B cell (primary cell): ENCODE data around the gene CALN1. TPM values are rescaled to one million over a fixed set of nuclear protein-coding genes. Genes with fewer than 3 reads are reported as not detected.

Source experiments
- ATAC-seq: fragments of 200-7000 bp; cut with Tn5 transposase; one replicate; pipeline ENCODE4 v1.10.0; 2021; ENCODE audit warnings: low read depth, mild to moderate bottlenecking, moderate number of reproducible peaks, moderate library complexity
- CTCF ChIA-PET: fragments of 350-600 bp; sonication (Branson Sonifier 250); formaldehyde crosslinking; loops from one replicate; lab custom pipeline; 2021; ENCODE audit warnings: antibody characterized with exemption, inconsistent platforms; lab: Charles Lee
- POLR2A ChIA-PET: fragments of 350-600 bp; sonication (Branson Sonifier 250); formaldehyde crosslinking; loops from one replicate; lab custom pipeline; 2021; ENCODE audit warnings: antibody characterized with exemption; lab: Charles Lee
- DNase-seq: peaks from one replicate; pipeline ENCODE4 v3.0.0; 2013
- H2AFZ ChIP-seq: 2 replicates; pipeline ENCODE4 v1.6.1; 2012; ENCODE audit warnings: mild to moderate bottlenecking, low read depth, low read length; ENCODE audit not compliant: insufficient read depth, poor library complexity, severe bottlenecking
- H3K27ac ChIP-seq, 2 donors: 1 replicate in 1 of 2; 2 replicates in 1 of 2; pipeline ENCODE4 v1.5.1; 2012 to 2013; ENCODE audit warnings: low read length in 2 of 2, mild to moderate bottlenecking in 2 of 2, moderate library complexity in 1 of 2
- H3K27me3 ChIP-seq, 4 experiments: fragments of 200-600 bp in 1 of 4; sonication (generic) in 1 of 4; replicated peaks in 1 of 4; 1 replicate in 2 of 4; 2 replicates in 2 of 4; pipeline versions ENCODE4 v1.6.1 to v1.7.0; 2013 to 2016; ENCODE audit warnings: low read length in 3 of 4, mild to moderate bottlenecking in 2 of 4, mixed read lengths in 1 of 4, moderate library complexity in 1 of 4; ENCODE audit not compliant: insufficient read depth in 4 of 4, control insufficient read depth in 3 of 4; ENCODE audit errors: control extremely low read depth in 1 of 4
- H3K36me3 ChIP-seq, 2 experiments: replicated peaks in 1 of 2; 1 replicate in 1 of 2; 2 replicates in 1 of 2; pipeline versions ENCODE4 v1.6.1 to v1.7.1; 2013; ENCODE audit warnings: low read length in 1 of 2; ENCODE audit not compliant: insufficient read depth in 2 of 2, control insufficient read depth in 1 of 2; ENCODE audit errors: control extremely low read depth in 1 of 2, extremely low read depth in 1 of 2
- H3K4me1 ChIP-seq, 2 donors: fragments of 200-600 bp in 1 of 2; sonication (generic) in 1 of 2; 1 replicate in 1 of 2; 2 replicates in 1 of 2; pipeline versions ENCODE4 v1.5.1 to v1.6.1; 2013 to 2017; ENCODE audit warnings: low read length in 2 of 2; ENCODE audit not compliant: control insufficient read depth in 2 of 2, insufficient read depth in 2 of 2
- H3K4me2 ChIP-seq: replicated peaks from 2 replicates; pipeline ENCODE3; 2012; ENCODE audit warnings: mild to moderate bottlenecking, low read depth, low read length; ENCODE audit not compliant: poor library complexity, severe bottlenecking
- H3K4me3 ChIP-seq, 5 experiments: fragments of 200-600 bp in 1 of 5; sonication (generic) in 1 of 5; 1 replicate in 3 of 5; 2 replicates in 2 of 5; pipeline versions ENCODE4 v1.5.1 to v1.7.0; 2011 to 2016; ENCODE audit warnings: low read length in 4 of 5, mild to moderate bottlenecking in 4 of 5, low read depth in 2 of 5, control low read depth in 1 of 5, moderate library complexity in 1 of 5; ENCODE audit not compliant: insufficient read depth in 1 of 5; ENCODE audit errors: control extremely low read depth in 1 of 5, extremely low read depth in 1 of 5
- H3K79me2 ChIP-seq: fragments of 200-600 bp; sonication (generic); one replicate; pipeline ENCODE4 v1.6.0; 2016; ENCODE audit warnings: low read length; ENCODE audit not compliant: control insufficient read depth, insufficient read depth
- H3K9ac ChIP-seq: fragments of 200-600 bp; sonication (generic); 2 replicates; pipeline ENCODE4 v1.6.1; 2017; ENCODE audit warnings: mild to moderate bottlenecking, low read length, moderate library complexity
- H3K9me3 ChIP-seq, 3 donors: one replicate each; pipeline versions ENCODE4 v1.6.1 to v1.7.1; 2013; ENCODE audit warnings: low read length in 2 of 3; ENCODE audit not compliant: control insufficient read depth in 2 of 3, insufficient read depth in 1 of 3; ENCODE audit errors: control extremely low read depth in 1 of 3
- H4K20me1 ChIP-seq: 2 replicates; pipeline ENCODE4 v1.6.0; 2012; ENCODE audit warnings: mild to moderate bottlenecking, low read length; ENCODE audit not compliant: insufficient read depth, control insufficient read depth, poor library complexity, severe bottlenecking
- H3K27ac Mint-ChIP-seq: one replicate; pipeline ENCODE4 v1.8.0; 2021; ENCODE audit warnings: mixed read lengths
- H3K27me3 Mint-ChIP-seq: one replicate; pipeline ENCODE4 v1.8.0; 2021; ENCODE audit warnings: mixed read lengths
- H3K4me1 Mint-ChIP-seq: one replicate; pipeline ENCODE4 v1.8.0; 2021; ENCODE audit warnings: mixed read lengths
- H3K4me3 Mint-ChIP-seq: one replicate; pipeline ENCODE4 v1.8.0; 2021; ENCODE audit warnings: mixed read lengths
- H3K9me3 Mint-ChIP-seq: one replicate; pipeline ENCODE4 v1.8.0; 2022; ENCODE audit warnings: mixed read lengths; ENCODE audit not compliant: insufficient read depth
- CTCF ChIP-seq: fragments of 200-600 bp; IDR thresholded peaks from one replicate; pipeline ENCODE4 v1.8.0; 2022; ENCODE audit warnings: antibody characterized with exemption, mild to moderate bottlenecking
- EZH2 ChIP-seq: IDR thresholded peaks from 2 replicates; pipeline ENCODE4 v1.6.1; 2012; ENCODE audit warnings: borderline replicate concordance, low read depth, mild to moderate bottlenecking, moderate library complexity, low read length; ENCODE audit not compliant: insufficient read depth, poor library complexity, severe bottlenecking
- WGBS: methylation state at CpG from one replicate; pipeline ENCODE4 v1.1.5; 2013; ENCODE audit warnings: missing lambda C conversion rate; ENCODE audit not compliant: insufficient coverage; 5-methylcytosine and 5-hydroxymethylcytosine counted together
- intact Hi-C: fragments of 100-400 bp; cut with micrococcal nuclease; formaldehyde crosslinking; loops from one replicate; pipeline ENCODE4 v1.10.0; 2022
- polyA plus RNA-seq: library from polyadenylated mRNA; depleted of rRNA; stranded (reverse); fragments of >200 nt; gene quantifications from 2 replicates; pipeline ENCODE4 v1.2.3, GENCODE V29; 2012
- total RNA-seq, 2 donors: library from RNA; stranded (reverse); fragments of 120-200 nt in 1 of 2; gene quantifications; 1 replicate in 1 of 2; 2 replicates in 1 of 2; pipeline versions ENCODE4 v1.2.3 to v1.2.4, GENCODE V29; 2013 to 2022

CALN1 gene
- total and polyA plus RNA-seq, 2 donors (not counting 1 experiment from before 2014, with no cell fraction given), result not detected

- no peak overlapping the region for H3K27ac Mint-ChIP-seq
- ATAC-seq, result no peak
Observed at GRCh38 chr7:72244826-72245398, 167.2 kb downstream of the CALN1 start.

GRCh38 chr7:72243329-72243728 lies 168.8 kb downstream of the CALN1 start:
- intact Hi-C loops, result no loop called here
- H3K4me3 Mint-ChIP-seq, result no peak overlapping the region
- 94% methylated on average over 6 of the region's 6 CpGs for WGBS

More at GRCh38 chr7:72244826-72245398, 167.2 kb downstream of the CALN1 start:
- TF ChIP-seq CTCF, result no peak
- no peak for TF ChIP-seq EZH2
- Histone ChIP-seq H3K36me3 (no peaks in the 10 kb centered on the region), H3K4me2 (no peak overlapping the region), H3K79me2 (no peaks in the 10 kb centered on the region), H3K27ac (no peak overlapping the region), H3K9me3 (peaks cover 0 to 18% (median 0%) of the 10 kb centered on the region in 3 donors), H3K27me3 (no peaks in the 10 kb centered on the region), H2AFZ (no peak overlapping the region), H4K20me1 (no peaks in the 10 kb centered on the region), H3K9ac (no peak overlapping the region), H3K4me1 (no peaks in the 10 kb centered on the region), H3K4me3 (no peak overlapping the region)
- DNase-seq, result no peak
- WGBS, result 79% methylated on average over 5 of the region's 10 CpGs
- intact Hi-C loops, result no loop called here
- no peak overlapping the region for H3K4me3 Mint-ChIP-seq
- POLR2A ChIA-PET, result no interaction called here
- H3K9me3 Mint-ChIP-seq, result peaks cover 2% of the 10 kb centered on the region
- H3K4me1 Mint-ChIP-seq, result no peaks in the 10 kb centered on the region
- no peaks in the 10 kb centered on the region for H3K27me3 Mint-ChIP-seq
- CTCF ChIA-PET, result no interaction called here

More at GRCh38 chr7:72243329-72243728, 168.8 kb downstream of the CALN1 start:
- no peak overlapping the region for H3K27ac Mint-ChIP-seq
- Histone ChIP-seq H2AFZ (no peak overlapping the region), H3K4me1 (no peaks in the 10 kb centered on the region), H3K36me3 (no peaks in the 10 kb centered on the region), H3K4me3 (no peak overlapping the region), H3K9me3 (peaks cover 0 to 16% (median 0%) of the 10 kb centered on the region in 3 donors), H3K27me3 (no peaks in the 10 kb centered on the region), H3K9ac (no peak overlapping the region), H4K20me1 (no peaks in the 10 kb centered on the region), H3K27ac (no peak overlapping the region), H3K79me2 (no peaks in the 10 kb centered on the region), H3K4me2 (no peak overlapping the region)
- POLR2A ChIA-PET, result no interaction called here
- no peaks in the 10 kb centered on the region for H3K4me1 Mint-ChIP-seq
- no peak for ATAC-seq
- no peak for TF ChIP-seq CTCF
- TF ChIP-seq EZH2, result no peak
- DNase-seq, result no peak
- peaks cover 2% of the 10 kb centered on the region for H3K9me3 Mint-ChIP-seq
- CTCF ChIA-PET, result no interaction called here
- H3K27me3 Mint-ChIP-seq, result no peaks in the 10 kb centered on the region
